HG03196 (cell line): ENCODE measurements around the gene ARVCF.

Experiments
- ATAC-seq: cut with Tn5 transposase; IDR thresholded peaks from one replicate; pipeline ENCODE4 v1.9.1; 2021; ENCODE audit not compliant: unreplicated experiment

ARVCF gene

DNA sequence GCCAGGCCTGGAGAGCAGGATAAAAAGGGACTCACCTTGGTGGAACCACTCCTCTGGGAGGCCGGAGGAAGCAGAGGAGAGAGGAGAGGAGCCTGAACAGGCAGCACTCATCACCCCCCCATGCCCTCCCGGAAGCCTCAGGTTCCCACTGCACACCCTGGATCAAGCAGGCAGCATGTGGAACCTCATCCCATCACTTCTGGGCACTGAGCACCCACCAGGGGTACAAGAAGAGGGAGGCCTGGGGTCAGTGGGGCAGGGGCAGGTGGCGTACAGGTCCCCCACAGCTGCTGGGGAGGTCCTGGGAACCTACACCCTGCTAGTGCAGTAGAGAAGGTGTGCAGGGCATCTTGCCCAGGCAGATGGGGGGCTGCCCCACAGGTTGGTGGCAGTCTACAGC lies 40.0 kb downstream of the ARVCF start:
- no peak for ATAC-seq

DNA sequence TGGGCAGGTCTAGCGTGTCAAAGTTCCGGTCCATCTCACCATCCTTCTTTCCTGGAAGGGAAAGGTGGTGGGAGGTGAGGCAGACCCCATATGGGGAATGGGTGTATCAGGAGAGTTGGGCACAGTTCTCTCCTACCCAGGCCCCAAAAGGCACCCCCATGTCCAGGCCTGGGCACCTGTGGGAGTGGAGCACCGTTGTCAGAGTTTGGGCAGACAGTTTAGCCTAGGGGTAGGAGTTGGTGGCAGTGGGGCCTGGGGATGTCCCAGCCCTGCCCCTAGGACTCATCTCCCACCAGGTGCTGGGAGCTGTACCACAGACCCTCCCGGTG lies 41.0 kb downstream of the ARVCF start:
- ATAC-seq, result no peak

DNA sequence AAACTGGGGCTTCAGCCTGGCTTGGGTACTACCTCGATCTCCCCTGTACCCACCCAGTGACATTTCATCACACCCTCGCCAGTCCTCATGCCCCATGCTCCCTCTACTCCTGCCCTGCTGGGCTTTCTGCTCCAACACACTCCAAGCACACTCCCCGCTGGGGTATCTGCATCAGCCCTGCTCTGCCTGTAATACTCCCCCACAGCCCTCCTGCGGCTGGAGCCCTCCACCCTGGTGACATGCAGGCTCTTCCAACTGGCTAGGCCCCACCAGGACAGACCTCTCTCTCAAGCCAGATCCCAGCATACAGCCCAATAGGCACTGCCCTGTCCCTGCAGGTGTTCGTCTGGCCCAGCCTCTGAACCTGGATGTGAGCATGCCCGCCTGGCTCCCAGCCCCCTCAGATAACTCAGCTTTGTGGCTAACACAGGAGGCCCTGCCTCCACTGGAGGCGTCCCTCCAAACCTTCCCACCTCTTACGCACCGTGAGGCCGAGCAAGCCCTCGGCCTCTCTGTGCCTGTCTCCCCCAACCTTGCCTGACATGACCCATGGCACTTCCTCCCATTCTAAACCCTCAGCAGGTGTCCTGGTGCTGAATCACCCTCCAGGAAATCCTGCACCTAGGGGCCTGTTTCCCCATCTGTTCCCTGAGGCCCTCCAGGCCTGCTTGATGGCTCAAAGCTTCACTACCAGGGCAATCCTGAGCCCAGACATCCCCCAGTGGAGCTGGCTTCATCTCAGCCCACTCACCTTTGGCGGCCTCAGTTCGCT lies 41.5 kb downstream of the ARVCF start:
- ATAC-seq, result no peak

DNA sequence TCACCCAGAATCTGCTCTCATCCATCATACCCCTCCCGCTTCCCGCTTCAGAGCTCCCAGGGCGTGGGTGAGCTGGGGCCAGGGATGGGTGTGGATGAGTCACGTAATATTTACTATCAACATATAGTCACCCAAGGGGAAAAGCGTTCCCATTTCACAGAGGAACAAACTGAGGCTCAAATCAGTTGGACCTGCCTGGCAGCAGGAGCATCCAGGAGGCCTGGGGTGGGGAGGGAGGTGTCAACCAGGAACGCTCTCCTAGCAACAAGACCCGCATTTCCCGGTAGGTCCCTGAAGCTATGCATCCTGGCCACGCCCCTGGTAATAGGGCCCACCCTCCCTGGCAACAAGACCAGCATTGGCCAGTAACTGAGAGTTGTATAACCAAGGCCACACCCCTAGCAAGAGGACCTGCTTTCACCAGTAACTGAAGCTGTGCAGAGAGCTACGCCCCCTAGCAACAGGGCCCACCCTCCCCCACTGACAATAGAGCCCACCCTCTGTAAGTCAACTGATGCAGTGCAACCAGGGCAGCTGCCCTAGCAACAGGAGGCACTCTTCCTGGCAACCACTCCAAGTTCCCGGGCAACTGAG lies 42.3 kb downstream of the ARVCF start:
- no peak for ATAC-seq

DNA sequence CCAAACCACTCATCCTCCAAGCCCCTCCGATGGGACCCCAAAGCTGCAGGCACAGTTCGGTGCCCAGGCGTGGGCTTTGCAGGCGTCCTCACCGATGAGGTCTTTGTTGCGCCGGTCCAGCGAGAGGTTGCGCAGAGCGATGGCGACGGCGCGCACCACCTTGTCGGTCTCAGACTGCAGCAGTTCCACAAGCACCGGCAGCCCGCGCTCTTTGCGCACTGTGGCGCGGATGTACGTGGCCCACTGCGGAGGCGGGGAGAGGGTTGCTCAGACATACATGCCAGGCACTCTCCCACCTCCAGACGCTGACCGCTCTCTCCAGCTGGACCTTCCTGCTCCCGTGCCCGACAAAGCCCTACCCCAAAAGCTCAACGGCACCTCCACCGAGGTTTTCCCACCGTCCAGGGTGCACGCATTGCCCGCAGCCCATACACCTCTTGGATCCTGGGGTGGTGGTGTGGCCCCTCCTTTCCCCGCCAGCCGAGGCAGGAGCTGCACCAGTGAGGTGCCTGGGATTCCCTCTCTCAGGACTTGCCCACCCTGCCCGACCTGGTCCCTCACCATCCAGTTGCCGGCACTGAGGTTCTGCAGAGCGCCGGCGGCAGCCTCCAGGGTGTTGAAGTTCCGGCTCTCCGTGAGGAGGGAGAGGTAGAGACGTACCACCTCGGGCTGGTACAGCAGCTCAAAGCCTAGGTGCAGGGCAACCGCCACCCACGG lies 42.9 kb downstream of the ARVCF start:
- ATAC-seq, result no peak

DNA sequence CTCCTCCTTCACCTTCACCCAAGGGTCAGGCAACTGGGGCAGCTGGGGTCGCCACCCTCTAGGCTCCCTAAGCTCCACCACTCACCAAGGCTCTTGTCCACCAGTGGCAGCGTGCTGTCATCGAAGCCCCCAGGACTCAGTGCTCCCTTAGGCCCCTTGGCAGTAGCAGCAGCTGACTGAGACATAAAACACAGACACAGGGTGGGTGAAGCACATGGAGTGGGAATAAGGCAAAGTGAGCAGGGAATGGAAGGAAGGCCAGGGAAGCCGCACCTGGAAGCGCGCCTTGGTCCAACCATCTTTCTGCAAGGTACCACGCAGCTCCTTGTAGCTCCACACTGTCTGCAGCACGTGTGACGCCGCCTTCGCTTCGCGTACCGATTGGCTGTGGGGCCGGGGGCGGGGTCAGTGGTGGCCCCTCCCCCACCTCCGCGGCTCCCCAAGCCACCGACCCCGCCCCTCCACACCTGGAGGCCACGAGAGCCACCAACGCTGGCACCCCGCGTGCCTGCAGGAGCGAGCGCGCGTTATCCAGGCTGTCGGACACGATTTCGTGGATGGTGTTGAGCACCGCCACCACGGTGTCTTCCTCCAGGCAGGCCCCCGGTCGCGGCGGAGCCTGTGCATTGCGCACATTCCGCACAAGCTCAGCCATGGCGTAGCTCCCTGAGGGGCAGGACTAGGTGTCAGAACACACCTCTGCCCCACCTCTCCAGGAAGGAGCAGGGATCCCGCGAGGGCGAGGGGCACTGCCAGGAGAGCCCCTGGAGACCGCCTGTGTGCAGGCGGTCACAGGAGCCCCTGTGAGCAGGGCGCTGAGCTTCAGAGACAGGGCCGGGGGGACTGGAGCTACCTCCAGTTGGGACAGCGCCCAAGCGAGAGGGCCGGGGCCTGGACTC lies 43.7 kb downstream of the ARVCF start:
- ATAC-seq, result no peak

DNA sequence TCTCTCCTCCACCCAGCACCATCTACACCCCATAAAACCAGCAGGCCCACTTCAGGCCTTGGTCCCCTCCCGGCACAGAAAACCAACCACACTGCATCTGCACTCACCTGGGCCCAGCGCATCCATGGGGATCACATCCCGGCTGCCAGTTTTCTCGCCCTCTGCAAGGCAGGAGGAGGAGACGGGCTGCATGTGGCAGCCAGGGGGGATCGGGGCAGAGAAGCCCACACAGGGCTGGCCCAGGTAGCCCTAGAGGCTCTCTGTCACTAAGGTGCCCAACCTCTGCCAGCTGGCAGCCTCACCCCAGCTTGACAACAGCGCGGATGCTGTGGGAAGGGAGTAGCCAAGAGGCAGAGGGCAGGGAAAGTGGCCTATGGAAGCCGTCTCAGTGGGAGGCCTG lies 44.4 kb downstream of the ARVCF start:
- ATAC-seq, result no peak

DNA sequence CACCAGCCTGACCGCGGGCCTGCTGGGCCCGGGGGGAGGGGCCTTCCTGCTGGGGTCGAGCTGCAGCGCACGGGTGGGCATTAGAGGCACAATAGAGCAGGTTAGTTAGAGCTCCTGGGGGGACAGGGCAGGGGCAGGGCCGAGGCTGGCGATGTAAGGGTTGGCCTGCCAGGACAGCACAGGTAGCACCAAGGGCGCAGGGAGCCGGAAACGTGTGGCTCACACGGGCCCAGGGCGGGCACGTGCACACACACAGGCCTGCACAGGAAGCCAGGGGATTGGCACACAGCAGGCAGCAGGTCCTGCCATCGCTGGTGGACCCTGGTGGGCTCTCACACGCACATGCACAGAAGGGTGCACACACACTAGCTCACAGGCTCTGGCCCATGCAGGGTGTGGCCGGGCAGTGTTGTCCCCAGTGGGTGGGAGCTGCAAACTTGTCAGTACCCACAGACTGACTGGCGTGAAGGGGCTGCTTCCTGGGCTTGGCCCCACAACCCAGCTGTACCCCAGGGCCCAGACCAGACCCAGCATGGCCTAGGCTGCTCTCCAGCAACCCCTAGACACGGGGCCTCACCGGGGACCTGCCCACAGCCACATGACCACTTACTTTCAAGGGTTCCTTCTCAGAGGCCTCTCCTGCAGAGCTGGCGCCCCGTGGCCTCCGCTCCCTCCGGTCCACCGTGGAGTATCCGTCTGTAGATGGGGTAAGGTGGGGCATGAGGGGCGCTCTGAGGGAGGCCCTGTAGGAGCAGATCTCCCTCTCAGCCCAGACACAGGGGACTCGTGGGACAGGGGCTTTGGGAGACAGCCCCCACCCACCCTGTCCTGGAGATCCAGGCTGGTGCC lies 45.1 kb downstream of the ARVCF start:
- ATAC-seq, result no peak

DNA sequence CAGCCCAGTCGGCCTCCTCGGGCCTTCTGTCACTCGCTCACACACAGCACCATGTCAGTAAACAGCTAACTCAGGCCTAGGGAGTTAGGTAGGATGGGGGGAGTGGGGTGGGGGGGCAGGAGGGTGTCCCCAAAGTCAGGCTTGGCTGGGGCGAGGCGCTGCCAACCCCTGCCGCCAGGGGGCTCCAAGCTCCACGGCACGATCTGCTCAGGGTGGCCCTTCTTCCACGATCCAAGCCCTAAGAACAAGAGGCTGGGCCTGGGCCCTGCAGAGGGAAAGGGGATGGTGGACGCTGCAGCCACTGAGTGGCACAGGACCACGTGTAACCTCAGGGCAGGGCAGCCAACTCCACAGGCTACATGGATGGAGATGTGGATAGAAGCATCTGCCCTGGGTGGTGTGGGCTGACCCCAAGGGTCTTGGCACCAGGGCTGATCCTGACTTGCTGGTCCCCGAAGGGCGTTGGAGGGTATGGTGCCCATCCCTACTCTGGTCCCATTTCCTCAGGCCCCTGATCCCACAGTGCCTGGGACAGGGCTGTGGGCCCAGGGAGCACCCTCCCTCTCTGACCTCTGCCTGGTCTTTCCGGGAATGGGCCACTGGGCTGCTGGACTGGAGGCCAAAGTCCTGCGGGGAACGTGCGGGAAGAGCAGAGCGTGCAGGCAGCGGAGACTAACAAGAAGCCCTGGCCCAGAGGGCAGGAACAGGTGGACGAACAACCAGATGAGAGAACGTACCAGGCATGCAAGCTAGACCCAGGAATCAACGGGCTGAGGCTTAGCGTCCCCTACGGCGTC lies 45.9 kb downstream of the ARVCF start:
- no peak for ATAC-seq

DNA sequence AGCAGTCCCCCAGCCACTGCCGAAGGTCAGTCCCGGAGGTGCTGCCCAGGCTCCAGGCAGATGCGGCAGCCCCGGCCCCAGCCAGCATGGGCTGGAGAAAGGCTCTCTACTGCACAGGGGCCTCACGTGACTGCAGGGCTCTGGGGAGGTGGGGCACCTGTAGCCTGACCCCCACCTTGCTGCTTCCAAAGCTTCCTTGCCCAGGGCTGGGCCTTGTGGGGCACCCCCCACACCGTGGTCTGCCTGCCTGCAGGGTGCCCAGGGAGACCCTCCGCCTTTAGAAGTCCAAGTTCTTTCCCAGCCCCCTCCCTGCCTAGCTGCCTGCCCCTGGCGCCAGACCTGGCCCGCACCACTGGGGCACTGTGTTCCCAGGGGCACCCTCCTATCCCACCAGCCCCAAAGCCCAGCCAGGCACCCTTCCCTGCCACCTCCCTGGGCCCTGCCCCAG lies 46.6 kb downstream of the ARVCF start:
- no peak for ATAC-seq

DNA sequence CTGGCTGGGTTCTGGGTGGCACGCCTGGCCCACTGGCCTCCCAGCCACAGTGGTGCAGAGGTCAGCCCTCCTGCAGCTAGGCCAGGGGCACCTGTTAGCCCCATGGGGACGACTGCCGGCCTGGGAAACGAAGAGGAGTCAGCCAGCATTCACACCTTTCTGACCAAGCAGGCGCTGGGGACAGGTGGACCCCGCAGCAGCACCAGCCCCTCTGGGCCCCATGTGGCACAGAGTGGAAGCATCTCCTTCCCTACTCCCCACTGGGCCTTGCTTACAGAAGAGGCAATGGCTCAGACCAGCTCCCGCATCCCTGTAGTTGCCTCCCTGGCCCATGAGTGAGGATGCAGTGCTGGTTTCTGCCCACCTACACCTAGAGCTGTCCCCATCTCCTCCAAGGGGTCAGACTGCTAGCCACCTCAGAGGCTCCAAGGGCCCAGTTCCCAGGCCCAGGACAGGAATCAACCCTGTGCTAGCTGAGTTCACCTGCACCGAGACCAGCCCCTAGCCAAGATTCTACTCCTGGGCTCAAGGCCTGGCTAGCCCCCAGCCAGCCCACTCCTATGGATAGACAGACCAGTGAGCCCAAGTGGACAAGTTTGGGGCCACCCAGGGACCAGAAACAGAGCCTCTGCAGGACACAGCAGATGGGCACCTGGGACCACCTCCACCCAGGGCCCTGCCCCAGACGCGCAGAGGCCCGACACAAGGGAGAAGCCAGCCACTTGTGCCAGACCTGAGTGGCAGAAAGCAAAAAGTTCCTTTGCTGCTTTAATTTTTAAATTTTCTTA lies 47.3 kb downstream of the ARVCF start:
- no peak for ATAC-seq

DNA sequence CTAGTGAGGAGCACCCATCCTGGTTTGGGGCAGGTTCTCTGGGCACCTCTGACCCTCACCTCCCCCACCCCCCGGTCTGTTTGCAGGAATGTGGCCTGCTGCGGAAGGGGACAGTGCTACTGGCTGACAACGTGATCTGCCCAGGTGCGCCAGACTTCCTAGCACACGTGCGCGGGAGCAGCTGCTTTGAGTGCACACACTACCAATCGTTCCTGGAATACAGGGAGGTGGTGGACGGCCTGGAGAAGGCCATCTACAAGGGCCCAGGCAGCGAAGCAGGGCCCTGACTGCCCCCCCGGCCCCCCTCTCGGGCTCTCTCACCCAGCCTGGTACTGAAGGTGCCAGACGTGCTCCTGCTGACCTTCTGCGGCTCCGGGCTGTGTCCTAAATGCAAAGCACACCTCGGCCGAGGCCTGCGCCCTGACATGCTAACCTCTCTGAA lies 48.2 kb downstream of the ARVCF start:
- no peak for ATAC-seq

DNA sequence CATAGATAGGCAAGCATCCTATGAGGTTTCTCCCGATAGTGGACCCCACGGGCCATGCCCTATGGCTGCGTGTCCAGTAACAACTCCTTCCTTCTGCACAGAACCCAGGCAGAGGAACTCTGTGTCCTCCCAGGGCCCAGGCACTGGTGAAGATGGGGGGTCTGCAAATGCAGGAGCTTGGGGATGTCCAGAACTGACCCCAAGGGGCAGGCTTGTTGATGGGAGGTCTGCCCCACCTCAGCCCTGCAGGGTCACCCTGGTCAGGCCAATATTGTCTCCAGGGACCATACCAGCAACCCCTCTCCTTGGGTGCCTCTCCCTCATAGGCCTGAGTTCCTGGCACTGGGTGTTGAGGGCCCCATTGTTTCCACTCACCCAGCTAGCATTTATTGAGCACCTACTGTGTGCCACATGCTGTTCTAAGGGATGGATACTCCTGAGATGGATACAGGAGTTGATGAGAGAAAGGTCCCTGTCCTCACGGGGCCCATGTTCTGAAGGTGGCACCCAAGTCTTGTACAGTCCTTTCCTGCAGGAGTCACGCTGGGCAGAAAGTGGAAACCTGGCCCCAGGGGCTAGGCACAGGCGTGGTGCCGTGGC lies 48.7 kb downstream of the ARVCF start:
- no peak for ATAC-seq

DNA sequence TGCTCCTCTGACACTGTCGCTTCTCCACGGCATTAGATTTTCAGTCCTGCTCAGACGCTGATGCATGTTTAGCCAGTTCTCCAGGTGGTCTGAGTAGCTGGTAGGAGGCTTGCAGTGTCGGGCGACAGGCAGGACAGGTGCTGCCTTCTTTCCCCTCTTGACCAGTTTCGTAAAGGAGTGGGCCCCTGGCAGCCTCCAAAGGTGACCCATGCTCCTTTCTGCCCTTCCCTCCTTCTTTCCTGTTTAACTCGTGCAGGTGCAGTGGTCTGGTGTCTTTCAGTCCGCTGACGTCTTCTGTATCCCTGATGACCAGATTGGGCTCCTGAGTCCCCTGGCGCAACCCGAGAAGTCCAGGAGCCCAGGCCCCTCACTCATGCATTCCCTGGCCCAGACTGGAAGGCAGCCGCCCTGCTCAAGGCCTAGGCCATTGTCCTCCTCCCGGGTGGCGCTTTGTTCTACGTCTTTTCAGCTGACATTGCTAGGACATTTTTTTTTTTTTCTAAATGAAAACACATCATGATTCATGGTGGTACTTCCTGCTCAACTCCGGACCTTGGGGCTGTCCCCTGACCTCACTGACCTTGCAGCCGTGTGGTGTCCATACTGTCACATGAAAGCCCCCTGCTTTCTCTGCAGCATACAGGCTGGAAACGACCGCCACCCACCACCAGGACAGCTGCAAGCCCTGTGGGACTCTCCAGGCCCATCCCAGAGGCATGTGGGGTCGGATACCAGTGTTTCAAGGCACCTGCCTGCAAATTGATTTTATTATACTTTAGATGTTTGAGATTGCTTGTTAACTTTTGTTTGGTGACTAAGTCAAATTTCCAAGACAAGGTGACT lies 49.5 kb downstream of the ARVCF start:
- no peak for ATAC-seq

DNA sequence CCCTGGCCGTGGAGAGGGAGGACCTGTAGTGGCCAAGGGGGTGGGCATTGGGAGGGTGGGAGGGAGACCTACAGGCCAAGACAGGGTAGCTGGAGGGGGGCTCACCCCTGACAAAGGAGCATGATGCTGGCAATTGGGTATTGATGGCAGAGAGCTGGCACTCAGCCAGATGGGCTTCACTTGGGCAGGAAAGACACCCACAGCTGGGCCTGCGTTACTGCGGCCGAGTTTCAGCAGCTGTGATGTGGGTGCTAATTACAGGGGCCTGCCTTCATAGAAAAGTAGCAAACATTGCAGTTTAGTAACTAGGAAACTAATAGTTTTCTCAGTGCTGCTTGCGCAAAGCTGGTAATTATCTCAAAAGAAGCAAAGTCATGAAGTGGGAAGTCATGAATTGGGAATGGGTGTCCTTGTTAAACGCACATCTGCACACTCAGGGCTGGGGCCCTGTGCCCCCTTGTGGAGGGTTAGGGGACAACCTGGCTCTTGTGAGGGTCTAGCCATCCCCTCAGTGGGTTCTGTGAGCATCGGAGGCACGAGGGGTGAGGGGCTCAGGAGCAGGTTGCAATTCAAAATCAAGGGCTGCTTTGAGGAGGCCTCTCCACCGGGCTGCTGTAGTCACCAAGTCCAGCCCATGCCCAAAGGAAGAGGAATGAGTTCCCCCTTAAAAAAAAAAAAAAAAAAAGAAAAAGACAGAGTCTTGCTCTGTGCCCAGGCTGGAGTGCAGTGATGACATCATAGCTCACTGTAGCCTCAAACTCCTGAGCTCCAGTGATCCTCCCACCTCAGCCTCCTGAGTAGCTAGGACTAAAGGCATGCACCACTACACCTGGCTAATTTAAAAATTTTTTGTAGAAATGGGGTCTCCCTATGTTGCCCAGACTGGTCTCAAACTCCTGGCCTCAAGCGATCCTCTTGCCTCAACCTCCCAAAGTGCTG lies 50.6 kb downstream of the ARVCF start:
- no peak for ATAC-seq

DNA sequence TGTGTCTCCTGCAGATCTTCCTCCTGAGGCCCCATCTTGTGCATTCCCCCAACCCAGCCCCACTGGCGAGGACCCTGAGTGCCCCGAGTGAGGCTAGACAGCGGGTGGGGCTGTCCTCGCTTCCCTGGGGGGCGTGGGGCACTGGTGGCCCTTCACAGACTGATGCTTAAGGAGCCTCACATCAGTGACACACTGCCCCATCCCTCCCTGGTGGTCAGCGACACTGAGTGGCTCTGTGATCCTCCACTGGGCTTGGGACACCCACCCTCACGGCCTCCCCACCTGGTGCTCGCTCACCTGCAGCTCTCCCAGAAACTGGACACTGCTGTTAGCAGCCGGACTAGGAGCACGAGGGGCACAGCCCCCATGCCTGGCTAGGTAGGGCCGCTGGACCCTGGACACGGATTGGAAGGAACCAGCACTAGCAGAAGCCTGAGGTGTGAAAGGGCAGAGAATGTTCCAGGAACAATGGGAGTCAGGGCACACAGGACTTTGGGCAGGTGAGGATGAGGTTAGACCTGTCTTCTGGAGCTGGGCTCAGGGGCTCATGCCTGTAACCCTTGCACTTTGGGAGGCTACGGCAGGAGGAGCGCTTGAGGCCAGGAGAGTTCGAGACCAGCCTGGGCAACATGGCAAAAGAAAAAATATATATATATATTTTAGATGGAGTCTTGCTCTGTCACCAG lies 51.8 kb downstream of the ARVCF start:
- no peak for ATAC-seq
